Activated CD8-positive, alpha-beta memory T cell treated with anti-CD3 and anti-CD28 coated beads, Interleukin-2, amount 50 U/mL, for 24 hours (primary cell): Measurements from ENCODE around the gene MKKS.
A peak's percentile ranks its signal among the peaks of the same experiment; 100 is the strongest.
"Not testable (repeated sequence)": the region's sequence is repeated elsewhere in the genome, so short reads cannot be mapped to it uniquely, and the experiment has no call there.

ENCODE experiments used
- DNase-seq: peaks from one replicate; pipeline ENCODE4 v3.0.0-alpha.2; 2020; ENCODE audit errors: extremely low read depth

The MKKS gene

GRCh38 chr20:10449270-10449669 is 15.2 kb upstream of the MKKS start:
- no peak for DNase-seq

- DNase-seq, result no peak
Measured at GRCh38 chr20:10448270-10449156, 14.5 kb upstream of the MKKS start.

GRCh38 chr20:10447028-10447427 is 13.0 kb upstream of the MKKS start:
- DNase-seq, result peak; percentile 36

GRCh38 chr20:10445758-10446157 is 11.7 kb upstream of the MKKS start:
- no peak for DNase-seq

GRCh38 chr20:10443936-10444335 is 9.9 kb upstream of the MKKS start:
- no peak for DNase-seq

GRCh38 chr20:10438217-10438616 is 4.2 kb upstream of the MKKS start:
- DNase-seq, result no peak

GRCh38 chr20:10436053-10436699 is 2.2 kb upstream of the MKKS start:
- DNase-seq, result no peak

GRCh38 chr20:10434832-10435812 is 1.1 kb upstream of the MKKS start, which contains the start of gene SLX4IP:
Gene SLX4IP, plus strand, starts transcription at chr20:10435305. Its CDS starts 22,900 bp downstream, at chr20:10458205.
- DNase-seq, result peak; percentile 70

GRCh38 chr20:10434467-10434831 is 427 bp upstream of the MKKS start:
- peak; percentile 68 for DNase-seq

- no peak for DNase-seq
Measured at GRCh38 chr20:10433014-10433622, 904 bp downstream of the MKKS start.

- DNase-seq, result no peak
Measured at GRCh38 chr20:10432079-10432478, 1.9 kb downstream of the MKKS start.

- no peak for DNase-seq
Measured at GRCh38 chr20:10430704-10431103, 3.3 kb downstream of the MKKS start.

GRCh38 chr20:10430000-10430466 is 4.0 kb downstream of the MKKS start:
- no peak for DNase-seq

GRCh38 chr20:10429443-10429981 is 4.5 kb downstream of the MKKS start:
- no peak for DNase-seq

GRCh38 chr20:10428008-10428407 is 6.0 kb downstream of the MKKS start:
- no peak for DNase-seq

GRCh38 chr20:10427060-10427692 is 6.8 kb downstream of the MKKS start:
- no peak for DNase-seq

GRCh38 chr20:10423735-10424134 is 10.3 kb downstream of the MKKS start:
- no peak for DNase-seq

- no peak for DNase-seq
Measured at GRCh38 chr20:10419550-10420133, 14.4 kb downstream of the MKKS start.

- not testable (repeated sequence) for DNase-seq
Measured at GRCh38 chr20:10417218-10417617, 16.8 kb downstream of the MKKS start.

- DNase-seq, result no peak
Measured at GRCh38 chr20:10415013-10415650, 18.9 kb downstream of the MKKS start.
